ENCODE data around the gene CDC42BPA. TPM values are rescaled to one million over a fixed set of nuclear protein-coding genes. Genes with fewer than 3 reads are reported as not detected.

Gene CDC42BPA
- total and polyA plus RNA-seq, 8 donors = 6.2 to 198 (median 64.5) TPM

GRCh38 chr1:227175611-227176010 lies 142.7 kb downstream of the CDC42BPA start:
- intact Hi-C loops (cut with DNase I; ENCODE audit: low total_unique reads) = no loop called here
- 82 to 96% (median 93%) methylated on average over 4 of the region's 4 CpGs for WGBS, 5 donors
- Histone ChIP-seq H3K4me3 (no peak overlapping the region), H3K27ac (no peak overlapping the region), H3K27me3 (no peaks in the 10 kb centered on the region), H3K4me1 (peaks cover 0 to 8% (median 2%) of the 10 kb centered on the region in 4 donors), H3K9me3 (no peaks in the 10 kb centered on the region), H3K36me3 (peaks cover 0 to 6% (median 0%) of the 10 kb centered on the region in 4 donors)
- TF ChIP-seq CTCF (IDR thresholded peaks at IDR 0.05) (no peak), POLR2AphosphoS5 (IDR thresholded peaks at IDR 0.05) (no peak), POLR2A (IDR thresholded peaks at IDR 0.05) (no peak), EP300 (IDR thresholded peaks at IDR 0.05) (no peak)
- no peak for DNase-seq

- H3K27me3 ChIP-seq = no peaks in the 10 kb centered on the region
- DNase-seq = no peak
- H3K27ac ChIP-seq = no peak overlapping the region
- H3K36me3 ChIP-seq = peaks cover 0 to 6% (median 0%) of the 10 kb centered on the region in 4 donors
- H3K4me1 ChIP-seq = peaks cover 0 to 8% (median 2%) of the 10 kb centered on the region in 4 donors
- H3K9me3 ChIP-seq = no peaks in the 10 kb centered on the region
- WGBS, 5 donors = 91 to 97% (median 95%) methylated on average over 2 of the region's 2 CpGs
- intact Hi-C loops (cut with DNase I; ENCODE audit: low total_unique reads) = no loop called here
- H3K4me3 ChIP-seq = no peak overlapping the region
- TF ChIP-seq POLR2AphosphoS5 (IDR thresholded peaks at IDR 0.05) (no peak), EP300 (IDR thresholded peaks at IDR 0.05) (no peak), POLR2A (IDR thresholded peaks at IDR 0.05) (no peak), CTCF (IDR thresholded peaks at IDR 0.05) (no peak)
Measured at GRCh38 chr1:227174164-227174563, 144.1 kb downstream of the CDC42BPA start.

- Histone ChIP-seq H3K36me3 (no peaks in the 10 kb centered on the region), H3K27ac (no peak overlapping the region), H3K4me3 (no peak overlapping the region), H3K9me3 (no peaks in the 10 kb centered on the region), H3K4me1 (peaks cover 0 to 18% (median 2%) of the 10 kb centered on the region in 4 donors), H3K27me3 (no peaks in the 10 kb centered on the region)
- 37 to 70% (median 47%) methylated on average over 3 of the region's 3 CpGs for whole genome bisulfite sequencing, 5 donors
- TF ChIP-seq POLR2AphosphoS5 (IDR thresholded peaks at IDR 0.05) (no peak), CTCF (IDR thresholded peaks at IDR 0.05) (no peak)
- intact Hi-C loops (cut with DNase I; ENCODE audit: low total_unique reads) = no loop called here
- peak in 1 of 2 donors; percentile 9 for DNase-seq
Measured at GRCh38 chr1:227170361-227171166, 147.7 kb downstream of the CDC42BPA start.

DNA sequence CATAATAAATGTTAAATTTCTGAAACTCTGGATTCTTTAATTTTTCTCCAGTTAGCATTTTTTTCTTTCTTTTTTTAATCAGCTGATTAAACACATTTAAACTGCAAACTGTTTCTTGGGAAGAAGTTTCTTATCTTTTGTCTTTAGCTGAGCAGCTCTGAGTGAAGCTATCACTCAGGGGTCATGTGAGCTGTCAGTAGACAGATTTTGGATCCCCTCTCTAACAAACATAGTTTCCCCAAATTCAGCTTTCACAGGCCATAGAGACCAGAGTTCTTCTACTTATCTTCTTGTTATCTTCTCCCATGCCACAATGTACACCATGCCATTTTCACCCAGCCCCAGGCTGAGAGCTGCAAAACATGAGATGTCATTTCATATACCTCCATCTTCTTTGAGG lies 148.9 kb downstream of the CDC42BPA start:
- Histone ChIP-seq H3K9me3 (no peaks in the 10 kb centered on the region), H3K4me1 (peaks cover 0 to 18% (median 2%) of the 10 kb centered on the region in 4 donors), H3K27ac (no peak overlapping the region), H3K27me3 (no peaks in the 10 kb centered on the region), H3K36me3 (no peaks in the 10 kb centered on the region), H3K4me3 (no peak overlapping the region)
- intact Hi-C loops (cut with DNase I; ENCODE audit: low total_unique reads) = no loop called here
- no peak for DNase-seq
- TF ChIP-seq POLR2A (IDR thresholded peaks at IDR 0.05) = no peak
- no peak for TF ChIP-seq CTCF (IDR thresholded peaks at IDR 0.05)
- no peak for TF ChIP-seq EP300 (IDR thresholded peaks at IDR 0.05)
- TF ChIP-seq POLR2AphosphoS5 (IDR thresholded peaks at IDR 0.05) = no peak

All from stomach (tissue), 9 donors.